IMR-90 (cell line): ENCODE data around the gene CACNG7. TPM values are rescaled to one million over a fixed set of nuclear protein-coding genes. Genes with fewer than 3 reads are reported as not detected.

Experiments used
- ATAC-seq: fragments of 200-7000 bp; cut with Tn5 transposase; 2 replicates; pipeline ENCODE4 v1.9.1; 2020; ENCODE audit warnings: low read depth, mild to moderate bottlenecking, moderate library complexity
- BruUV-seq: library from RNA; stranded (reverse); fragments of 400-500 nt; replicated peaks from 2 replicates; lab custom pipeline; 2021; lab: Mats Ljungman, UMichigan
- CTCF ChIA-PET: fragments of 300-600 bp; formaldehyde crosslinking; extraction: SDS; loops from one replicate; lab custom pipeline; 2021; ENCODE audit warnings: antibody characterized with exemption; lab: Yijun Ruan, JAX
- POLR2A ChIA-PET: fragments of 300-600 bp; sonication (Branson Sonifier 250); formaldehyde crosslinking; loops from one replicate; lab custom pipeline; 2022; ENCODE audit warnings: antibody characterized with exemption; ENCODE audit not compliant: unreplicated experiment; lab: Charles Lee
- DNase-seq: peaks from one replicate; pipeline ENCODE4 v3.0.0; 2013
- H2AFZ ChIP-seq: replicated peaks from 2 replicates; pipeline ENCODE3; 2013; ENCODE audit warnings: low read length, mild to moderate bottlenecking; ENCODE audit not compliant: poor library complexity
- H2AK5ac ChIP-seq: 2 replicates; pipeline ENCODE4 v1.6.1; 2013; ENCODE audit warnings: low read depth, low read length, inconsistent platforms
- H2AK9ac ChIP-seq: replicated peaks from 2 replicates; pipeline ENCODE3; 2013; ENCODE audit warnings: mild to moderate bottlenecking, low read depth, low read length, moderate library complexity; ENCODE audit not compliant: poor library complexity
- H2BK120ac ChIP-seq: 2 replicates; pipeline ENCODE4 v1.6.1; 2013; ENCODE audit warnings: low read depth, low read length, inconsistent platforms
- H2BK15ac ChIP-seq: 3 replicates; pipeline ENCODE4 v1.6.1; 2013; ENCODE audit warnings: low read depth, low read length, inconsistent platforms
- H2BK20ac ChIP-seq: 2 replicates; pipeline ENCODE4 v1.6.1; 2013; ENCODE audit warnings: low read depth, mild to moderate bottlenecking, inconsistent platforms, low read length, moderate library complexity
- H2BK5ac ChIP-seq: 2 replicates; pipeline ENCODE4 v1.6.1; 2013; ENCODE audit warnings: mild to moderate bottlenecking, low read depth, low read length, inconsistent platforms; ENCODE audit not compliant: poor library complexity, severe bottlenecking
- H3K14ac ChIP-seq: replicated peaks from 2 replicates; pipeline ENCODE4 v1.6.1; 2013; ENCODE audit warnings: low read depth, low read length, inconsistent platforms
- H3K18ac ChIP-seq: 2 replicates; pipeline ENCODE4 v1.6.1; 2013; ENCODE audit warnings: low read depth, low read length, control low read depth
- H3K23ac ChIP-seq: 2 replicates; pipeline ENCODE4 v1.6.1; 2013; ENCODE audit warnings: low read depth, low read length, inconsistent platforms
- H3K27ac ChIP-seq: 2 replicates; pipeline ENCODE4 v1.5.1; 2013; ENCODE audit warnings: mild to moderate bottlenecking, control low read depth, low read length; ENCODE audit not compliant: insufficient read depth
- H3K27me3 ChIP-seq: 2 replicates; pipeline ENCODE4 v1.6.1; 2013; ENCODE audit warnings: low read length; ENCODE audit not compliant: control insufficient read depth, insufficient read depth
- H3K36me3 ChIP-seq: 2 replicates; pipeline ENCODE4 v1.6.1; 2013; ENCODE audit warnings: low read length, mixed read lengths; ENCODE audit not compliant: control insufficient read depth, insufficient read depth
- H3K4ac ChIP-seq: 2 replicates; pipeline ENCODE4 v1.6.1; 2013; ENCODE audit warnings: low read depth, low read length, inconsistent platforms
- H3K4me1 ChIP-seq: 2 replicates; pipeline ENCODE4 v1.6.1; 2013; ENCODE audit warnings: low read length, mixed read lengths; ENCODE audit not compliant: control insufficient read depth, insufficient read depth
- H3K4me2 ChIP-seq: 2 replicates; pipeline ENCODE4 v1.6.1; 2013; ENCODE audit warnings: low read depth, mild to moderate bottlenecking, control low read depth, low read length, moderate library complexity
- H3K4me3 ChIP-seq: 2 replicates; pipeline ENCODE4 v1.5.1; 2013; ENCODE audit warnings: low read depth, mild to moderate bottlenecking, control low read depth, low read length, moderate library complexity; ENCODE audit not compliant: insufficient read depth
- H3K56ac ChIP-seq: 2 replicates; pipeline ENCODE4 v1.6.1; 2013; ENCODE audit warnings: low read length, inconsistent platforms; ENCODE audit not compliant: insufficient read depth; ENCODE audit errors: extremely low read depth
- H3K79me1 ChIP-seq, 2 experiments: 2 replicates each; pipeline ENCODE4 v1.6.1; 2013; ENCODE audit warnings: low read length in 2 of 2, inconsistent platforms in 1 of 2, low read depth in 1 of 2
- H3K9ac ChIP-seq: 2 replicates; pipeline ENCODE4 v1.6.1; 2013; ENCODE audit warnings: low read depth, low read length, control low read depth
- H3K9me1 ChIP-seq: 2 replicates; pipeline ENCODE4 v1.6.1; 2013; ENCODE audit warnings: low read length, inconsistent platforms; ENCODE audit not compliant: insufficient read depth
- H3K9me3 ChIP-seq: 2 replicates; pipeline ENCODE4 v1.6.1; 2013; ENCODE audit warnings: low read length; ENCODE audit not compliant: control insufficient read depth, insufficient read depth
- H4K20me1 ChIP-seq: 2 replicates; pipeline ENCODE4 v1.6.1; 2013; ENCODE audit warnings: low read length, inconsistent platforms; ENCODE audit not compliant: insufficient read depth
- H4K5ac ChIP-seq: 2 replicates; pipeline ENCODE4 v1.6.1; 2013; ENCODE audit warnings: mild to moderate bottlenecking, low read depth, low read length, control low read depth
- H4K8ac ChIP-seq, 2 experiments: 2 replicates each; pipeline ENCODE4 v1.6.1; 2013; ENCODE audit warnings: low read depth in 2 of 2, low read length in 2 of 2, control low read depth in 1 of 2, inconsistent platforms in 1 of 2
- H4K91ac ChIP-seq: 2 replicates; pipeline ENCODE4 v1.6.1; 2013; ENCODE audit warnings: low read depth, low read length, inconsistent platforms; ENCODE audit not compliant: insufficient read depth
- BHLHE40 ChIP-seq: fragments of 150-350 bp; IDR thresholded peaks from 2 replicates; pipeline ENCODE4 v1.6.1; 2016; ENCODE audit warnings: mild to moderate bottlenecking, low read depth, low read length
- CEBPB ChIP-seq: IDR thresholded peaks from 2 replicates; pipeline ENCODE4 v1.6.1; 2012; ENCODE audit warnings: low read depth, low read length, improper control_type of control experiment
- CHD1 ChIP-seq: IDR thresholded peaks from 2 replicates; pipeline ENCODE4 v1.6.1; 2012; ENCODE audit warnings: low read depth, low read length, improper control_type of control experiment
- ELK1 ChIP-seq: fragments of 150-350 bp; IDR thresholded peaks from 2 replicates; pipeline ENCODE4 v1.6.1; 2016; ENCODE audit warnings: low read depth, mild to moderate bottlenecking, low read length, moderate library complexity, borderline replicate concordance
- FOS ChIP-seq: fragments of 150-350 bp; IDR thresholded peaks from 2 replicates; pipeline ENCODE4 v1.6.1; 2016; ENCODE audit warnings: low read depth, low read length
- MAFK ChIP-seq: IDR thresholded peaks from 2 replicates; pipeline ENCODE4 v1.6.1; 2012; ENCODE audit warnings: low read depth, low read length, improper control_type of control experiment
- MAZ ChIP-seq: IDR thresholded peaks from 2 replicates; pipeline ENCODE4 v1.6.1; 2012; ENCODE audit warnings: low read depth, mild to moderate bottlenecking, low read length, improper control_type of control experiment, moderate library complexity, borderline replicate concordance
- MXI1 ChIP-seq: IDR thresholded peaks from 2 replicates; pipeline ENCODE4 v1.6.1; 2012; ENCODE audit warnings: low read depth, mild to moderate bottlenecking, low read length, moderate library complexity, borderline replicate concordance
- NFE2L2 ChIP-seq: fragments of 150-350 bp; IDR thresholded peaks from 2 replicates; pipeline ENCODE4 v1.6.1; 2016; ENCODE audit warnings: low read depth, mild to moderate bottlenecking, low read length
- POLR2A ChIP-seq: IDR thresholded peaks from 2 replicates; pipeline ENCODE4 v1.6.1; 2012; ENCODE audit warnings: mild to moderate bottlenecking, low read depth, low read length
- RAD21 ChIP-seq: IDR thresholded peaks from 2 replicates; pipeline ENCODE4 v1.6.1; 2012; ENCODE audit warnings: low read length, improper control_type of control experiment
- RCOR1 ChIP-seq: IDR thresholded peaks from 2 replicates; pipeline ENCODE4 v1.6.1; 2012; ENCODE audit warnings: mild to moderate bottlenecking, low read length, improper control_type of control experiment; ENCODE audit not compliant: insufficient replicate concordance
- RFX5 ChIP-seq: IDR thresholded peaks from 2 replicates; pipeline ENCODE4 v1.8.0; 2012; ENCODE audit warnings: low read depth, mild to moderate bottlenecking, low read length, moderate library complexity
- SMC3 ChIP-seq: fragments of 150-350 bp; IDR thresholded peaks from 2 replicates; pipeline ENCODE4 v1.6.1; 2016; ENCODE audit warnings: low read depth, mild to moderate bottlenecking, antibody characterized with exemption, low read length, moderate library complexity
- whole genome bisulfite sequencing, 2 experiments: methylation state at CpG; one replicate each; pipeline versions ENCODE4 v1.1.5 to v1.1.7; 2013; ENCODE audit warnings: missing lambda C conversion rate in 2 of 2; ENCODE audit not compliant: insufficient read length in 1 of 2; ENCODE audit errors: extremely low coverage in 2 of 2; 5-methylcytosine and 5-hydroxymethylcytosine counted together
- dilution Hi-C: fragments of 300-500 bp; cut with HindIII; formaldehyde crosslinking; loops from one replicate; pipeline ENCODE4 v1.14.3; 2018; ENCODE audit warnings: low sequenced_read_pairs; ENCODE audit not compliant: unreplicated experiment
- in situ Hi-C: fragments of 300-500 bp; cut with MboI; formaldehyde crosslinking; loops from 3 replicates; pipeline ENCODE4 v1.14.3; 2019; ENCODE audit warnings: low sequenced_read_pairs, inconsistent platforms, mixed read lengths
- intact Hi-C: fragments of 100-400 bp; cut with micrococcal nuclease; formaldehyde crosslinking; loops from 2 replicates; pipeline ENCODE4 v1.10.0; 2022
- polyA plus RNA-seq, 3 experiments: library from polyadenylated mRNA; depleted of rRNA; stranded (reverse); fragments of >200 nt; gene quantifications; 2 replicates each; pipeline ENCODE4 v1.2.3, GENCODE V29; 2012; ENCODE audit warnings: low replicate concordance in 1 of 3
- total RNA-seq: library from RNA; depleted of rRNA; stranded (reverse); fragments of >200 nt; gene quantifications from 2 replicates; pipeline ENCODE4 v1.2.3, GENCODE V29; 2012
- TF ChIP-seq, protein P1 (sequence below): conservative IDR thresholded peaks from 2 replicates; pipeline ENCODE4 v1.5.1; 2012; ENCODE audit warnings: mild to moderate bottlenecking, low read depth, low read length, improper control_type of control experiment
- TF ChIP-seq, protein P2 (sequence below): fragments of 150-350 bp; IDR thresholded peaks from 2 replicates; pipeline ENCODE4 v1.6.1; 2017; ENCODE audit warnings: mild to moderate bottlenecking, antibody characterized with exemption, low read length, low read depth

Gene CACNG7
- total and polyA plus RNA-seq, 2 of the 4 experiments (the other 2 are of a cell fraction): 0.36 to 6.7 TPM

GRCh38 chr19:53936029-53936428 is 27.0 kb downstream of the CACNG7 start:
- Histone ChIP-seq H3K9ac (no peak overlapping the region), H3K4me3 (no peak overlapping the region), H2AFZ (no peak overlapping the region), H3K27ac (no peak overlapping the region), H3K9me1 (no peaks in the 10 kb centered on the region), H3K56ac (no peak overlapping the region), H3K4me1 (no peaks in the 10 kb centered on the region), H2BK20ac (no peak overlapping the region), H3K9me3 (no peaks in the 10 kb centered on the region), H4K8ac (no peak overlapping the region), H3K36me3 (0 out of 2 replicates have a peak, but pooled peaks cover 1% of the 10 kb centered on the region), H3K4ac (no peak overlapping the region), H2BK120ac (no peak overlapping the region), H3K14ac (no peak overlapping the region), H3K23ac (no peak overlapping the region), H2BK5ac (no peak overlapping the region), H3K18ac (no peak overlapping the region), H3K4me2 (no peak overlapping the region), H2BK15ac (no peak overlapping the region), H4K20me1 (no peaks in the 10 kb centered on the region), H2AK5ac (no peak overlapping the region), H4K91ac (no peak overlapping the region), H2AK9ac (no peak overlapping the region), H4K5ac (no peak overlapping the region), H3K79me1 (no peaks in the 10 kb centered on the region), H3K27me3 (no peaks in the 10 kb centered on the region)
- TF ChIP-seq RFX5 (no peak), NFE2L2 (no peak), RAD21 (no peak), MAFK (no peak), CEBPB (no peak), RCOR1 (no peak), MXI1 (no peak), POLR2A (no peak), CHD1 (no peak), MAZ (no peak), ELK1 (no peak), FOS (no peak), SMC3 (no peak), BHLHE40 (no peak)
- TF ChIP-seq, protein P1, sequence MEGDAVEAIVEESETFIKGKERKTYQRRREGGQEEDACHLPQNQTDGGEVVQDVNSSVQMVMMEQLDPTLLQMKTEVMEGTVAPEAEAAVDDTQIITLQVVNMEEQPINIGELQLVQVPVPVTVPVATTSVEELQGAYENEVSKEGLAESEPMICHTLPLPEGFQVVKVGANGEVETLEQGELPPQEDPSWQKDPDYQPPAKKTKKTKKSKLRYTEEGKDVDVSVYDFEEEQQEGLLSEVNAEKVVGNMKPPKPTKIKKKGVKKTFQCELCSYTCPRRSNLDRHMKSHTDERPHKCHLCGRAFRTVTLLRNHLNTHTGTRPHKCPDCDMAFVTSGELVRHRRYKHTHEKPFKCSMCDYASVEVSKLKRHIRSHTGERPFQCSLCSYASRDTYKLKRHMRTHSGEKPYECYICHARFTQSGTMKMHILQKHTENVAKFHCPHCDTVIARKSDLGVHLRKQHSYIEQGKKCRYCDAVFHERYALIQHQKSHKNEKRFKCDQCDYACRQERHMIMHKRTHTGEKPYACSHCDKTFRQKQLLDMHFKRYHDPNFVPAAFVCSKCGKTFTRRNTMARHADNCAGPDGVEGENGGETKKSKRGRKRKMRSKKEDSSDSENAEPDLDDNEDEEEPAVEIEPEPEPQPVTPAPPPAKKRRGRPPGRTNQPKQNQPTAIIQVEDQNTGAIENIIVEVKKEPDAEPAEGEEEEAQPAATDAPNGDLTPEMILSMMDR: no peak
- TF ChIP-seq, protein P2, sequence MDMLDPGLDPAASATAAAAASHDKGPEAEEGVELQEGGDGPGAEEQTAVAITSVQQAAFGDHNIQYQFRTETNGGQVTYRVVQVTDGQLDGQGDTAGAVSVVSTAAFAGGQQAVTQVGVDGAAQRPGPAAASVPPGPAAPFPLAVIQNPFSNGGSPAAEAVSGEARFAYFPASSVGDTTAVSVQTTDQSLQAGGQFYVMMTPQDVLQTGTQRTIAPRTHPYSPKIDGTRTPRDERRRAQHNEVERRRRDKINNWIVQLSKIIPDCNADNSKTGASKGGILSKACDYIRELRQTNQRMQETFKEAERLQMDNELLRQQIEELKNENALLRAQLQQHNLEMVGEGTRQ: no peak
- no TSS peak for BruUV-seq
- ChIA-PET CTCF (no interaction called here), POLR2A (interaction anchor here (0.7 kb wide), 1 partner anchor 12 kb away, joined by 3 read pairs; no protein-coding TSS in a partner anchor)
- ATAC-seq (no peak), DNase-seq (no peak)
- intact Hi-C loops (no loop called here), in situ Hi-C loops (no loop called here), dilution Hi-C loops (no loop called here)
- WGBS, 2 experiments: no CpG with 5 or more reads among the region's 7 CpGs
